Activated CD4-positive, alpha-beta T cell treated with anti-CD3 and anti-CD28 coated beads, Interleukin-2, amount 10 ng/mL, durations not matched to agents 24 days and 14 days (primary cell): ENCODE data around the gene PPP6R2. TPM values are rescaled to one million over a fixed set of nuclear protein-coding genes. Genes with fewer than 3 reads are reported as not detected.
A peak's percentile ranks its signal among the peaks of the same experiment; 100 is the strongest.

Experiments
- DNase-seq: peaks from one replicate; pipeline ENCODE4 v3.0.0; 2022
- H3K27ac Mint-ChIP-seq: one replicate; pipeline ENCODE4 v1.8.0; 2022; ENCODE audit warnings: mild to moderate bottlenecking, mixed read lengths
- H3K27me3 Mint-ChIP-seq: one replicate; pipeline ENCODE4 v1.8.0; 2022; ENCODE audit warnings: mixed read lengths
- H3K36me3 Mint-ChIP-seq: one replicate; pipeline ENCODE4 v1.8.0; 2022; ENCODE audit warnings: low read depth, mild to moderate bottlenecking, mixed read lengths
- H3K4me1 Mint-ChIP-seq: one replicate; pipeline ENCODE4 v1.8.0; 2021; ENCODE audit warnings: mixed read lengths
- H3K4me3 Mint-ChIP-seq: one replicate; pipeline ENCODE4 v1.8.0; 2022; ENCODE audit warnings: mild to moderate bottlenecking, moderate library complexity, mixed read lengths
- H3K9me3 Mint-ChIP-seq: one replicate; pipeline ENCODE4 v1.8.0; 2021; ENCODE audit warnings: mixed read lengths
- intact Hi-C: fragments of 100-400 bp; cut with micrococcal nuclease; formaldehyde crosslinking; loops from one replicate; pipeline ENCODE4 v1.15.1; 2023
- total RNA-seq: library from RNA; stranded (reverse); gene quantifications from 2 replicates; pipeline ENCODE4 v1.2.3, GENCODE V29; 2022

The PPP6R2 gene
- total RNA-seq, result 44.0 and 44.1 TPM in 2 replicates

- no peaks in the 10 kb centered on the region for H3K9me3 Mint-ChIP-seq
- peak within 1 kb of the TSS; percentile 80 for H3K4me3 Mint-ChIP-seq
- H3K27ac Mint-ChIP-seq, result peak within 1 kb of the TSS; percentile 89
- H3K36me3 Mint-ChIP-seq, result no peaks in the 10 kb centered on the region
- peaks cover 4% of the 10 kb centered on the region for H3K4me1 Mint-ChIP-seq
- H3K27me3 Mint-ChIP-seq, result no peaks in the 10 kb centered on the region
- DNase-seq, result peak; percentile 97
- intact Hi-C loops, result loop anchor here (1.0 to 10.0 kb wide), 6 partner anchors 16 to 278 kb away; partner anchors contain the start of genes DENND6B, LMF2, MAPK11 and NCAPH2
Observed at GRCh38 chr22:50342651-50343540, at the start of gene PPP6R2. Gene PPP6R2, plus strand, starts transcription at chr22:50343327. Its CDS starts 50,582 bp downstream, at chr22:50393909.

GRCh38 chr22:50293441-50294318 lies 49.4 kb upstream of the PPP6R2 start:
- Mint-ChIP-seq H3K27me3 (peaks cover 14% of the 10 kb centered on the region), H3K4me3 (no peak overlapping the region), H3K36me3 (no peaks in the 10 kb centered on the region), H3K4me1 (peaks cover 6% of the 10 kb centered on the region), H3K9me3 (no peaks in the 10 kb centered on the region), H3K27ac (no peak overlapping the region)
- intact Hi-C loops, result no loop called here
- DNase-seq, result no peak

- intact Hi-C loops, result no loop called here
Observed at GRCh38 chr22:50294319-50294656, 48.8 kb upstream of the PPP6R2 start.

GRCh38 chr22:50296658-50297490 lies 46.3 kb upstream of the PPP6R2 start:
- no peaks in the 10 kb centered on the region for H3K36me3 Mint-ChIP-seq
- H3K27me3 Mint-ChIP-seq, result peaks cover 21% of the 10 kb centered on the region
- no peaks in the 10 kb centered on the region for H3K9me3 Mint-ChIP-seq
- H3K27ac Mint-ChIP-seq, result no peak overlapping the region
- intact Hi-C loops, result no loop called here
- peaks cover 6% of the 10 kb centered on the region for H3K4me1 Mint-ChIP-seq
- no peak overlapping the region for H3K4me3 Mint-ChIP-seq
- DNase-seq, result no peak

More at GRCh38 chr22:50294319-50294656, 48.8 kb upstream of the PPP6R2 start:
- Mint-ChIP-seq H3K36me3 (no peaks in the 10 kb centered on the region), H3K27me3 (peaks cover 18% of the 10 kb centered on the region), H3K27ac (no peak overlapping the region), H3K4me3 (no peak overlapping the region), H3K4me1 (peaks cover 6% of the 10 kb centered on the region), H3K9me3 (no peaks in the 10 kb centered on the region)
- DNase-seq, result no peak

- DNase-seq, result no peak
- intact Hi-C loops, result no loop called here
- Mint-ChIP-seq H3K27ac (no peak overlapping the region), H3K4me1 (peaks cover 4% of the 10 kb centered on the region), H3K9me3 (no peaks in the 10 kb centered on the region), H3K27me3 (peaks cover 16% of the 10 kb centered on the region), H3K4me3 (no peak overlapping the region), H3K36me3 (no peaks in the 10 kb centered on the region)
Observed at GRCh38 chr22:50297510-50298265, 45.4 kb upstream of the PPP6R2 start.

- H3K9me3 Mint-ChIP-seq, result no peaks in the 10 kb centered on the region
- intact Hi-C loops, result no loop called here
- H3K36me3 Mint-ChIP-seq, result no peaks in the 10 kb centered on the region
- no peaks in the 10 kb centered on the region for H3K4me1 Mint-ChIP-seq
- H3K27ac Mint-ChIP-seq, result no peak overlapping the region
- no peak for DNase-seq
- H3K27me3 Mint-ChIP-seq, result peaks cover 13% of the 10 kb centered on the region
- H3K4me3 Mint-ChIP-seq, result no peak overlapping the region
Observed at GRCh38 chr22:50298266-50298637, 44.9 kb upstream of the PPP6R2 start.

- DNase-seq, result no peak
- no peaks in the 10 kb centered on the region for H3K9me3 Mint-ChIP-seq
- H3K36me3 Mint-ChIP-seq, result no peaks in the 10 kb centered on the region
- peaks cover 13% of the 10 kb centered on the region for H3K27me3 Mint-ChIP-seq
- intact Hi-C loops, result no loop called here
- no peak overlapping the region for H3K4me3 Mint-ChIP-seq
- no peaks in the 10 kb centered on the region for H3K4me1 Mint-ChIP-seq
- H3K27ac Mint-ChIP-seq, result no peak overlapping the region
Observed at GRCh38 chr22:50298937-50299784, 44.0 kb upstream of the PPP6R2 start.

GRCh38 chr22:50299785-50300619 lies 43.1 kb upstream of the PPP6R2 start:
- no peak for DNase-seq
- no peaks in the 10 kb centered on the region for H3K36me3 Mint-ChIP-seq
- H3K4me1 Mint-ChIP-seq, result no peaks in the 10 kb centered on the region
- H3K4me3 Mint-ChIP-seq, result no peak overlapping the region
- no peaks in the 10 kb centered on the region for H3K9me3 Mint-ChIP-seq
- no peak overlapping the region for H3K27ac Mint-ChIP-seq
- peaks cover 13% of the 10 kb centered on the region for H3K27me3 Mint-ChIP-seq
- intact Hi-C loops, result no loop called here

- Mint-ChIP-seq H3K27ac (no peak overlapping the region), H3K27me3 (peaks cover 13% of the 10 kb centered on the region), H3K4me3 (no peak overlapping the region), H3K9me3 (no peaks in the 10 kb centered on the region), H3K4me1 (peaks cover 1% of the 10 kb centered on the region), H3K36me3 (no peaks in the 10 kb centered on the region)
- DNase-seq, result no peak
- intact Hi-C loops, result no loop called here
Observed at GRCh38 chr22:50300620-50301257, 42.4 kb upstream of the PPP6R2 start.

GRCh38 chr22:50301581-50301991 lies 41.5 kb upstream of the PPP6R2 start:
- DNase-seq, result no peak
- H3K27me3 Mint-ChIP-seq, result peaks cover 19% of the 10 kb centered on the region
- no peaks in the 10 kb centered on the region for H3K9me3 Mint-ChIP-seq
- H3K27ac Mint-ChIP-seq, result no peak overlapping the region
- peaks cover 8% of the 10 kb centered on the region for H3K4me1 Mint-ChIP-seq
- no peak overlapping the region for H3K4me3 Mint-ChIP-seq
- intact Hi-C loops, result no loop called here
- no peaks in the 10 kb centered on the region for H3K36me3 Mint-ChIP-seq

- Mint-ChIP-seq H3K27ac (no peak overlapping the region), H3K36me3 (no peaks in the 10 kb centered on the region), H3K9me3 (no peaks in the 10 kb centered on the region), H3K4me3 (no peak overlapping the region), H3K27me3 (peaks cover 19% of the 10 kb centered on the region), H3K4me1 (peaks cover 8% of the 10 kb centered on the region)
- intact Hi-C loops, result no loop called here
- DNase-seq, result no peak
Observed at GRCh38 chr22:50302041-50302541, 41.0 kb upstream of the PPP6R2 start.
